Epidermal melanocyte (primary cell): ENCODE data around the gene CD44.

Source experiments
- DNase-seq: peaks from one replicate; pipeline ENCODE4 v3.0.0; 2011; ENCODE audit warnings: low spot score; ENCODE audit not compliant: insufficient read length

Gene CD44

GRCh38 chr11:35112056-35112845 lies 26.7 kb upstream of the CD44 start:
- DNase-seq, result no peak

GRCh38 chr11:35112846-35113105 lies 26.2 kb upstream of the CD44 start:
- DNase-seq, result no peak

GRCh38 chr11:35114906-35115687 lies 23.9 kb upstream of the CD44 start:
- DNase-seq, result no peak

- no peak for DNase-seq
Observed at GRCh38 chr11:35115688-35116030, 23.3 kb upstream of the CD44 start.

- DNase-seq, result no peak
Observed at GRCh38 chr11:35116245-35116644, 22.7 kb upstream of the CD44 start.

GRCh38 chr11:35116762-35117640 lies 22.0 kb upstream of the CD44 start:
- DNase-seq, result no peak

GRCh38 chr11:35118906-35119305 lies 20.1 kb upstream of the CD44 start:
- no peak for DNase-seq

GRCh38 chr11:35121326-35121865 lies 17.6 kb upstream of the CD44 start:
- DNase-seq, result no peak

GRCh38 chr11:35122308-35122707 lies 16.7 kb upstream of the CD44 start:
- no peak for DNase-seq

GRCh38 chr11:35126000-35126878 lies 12.7 kb upstream of the CD44 start:
- DNase-seq, result no peak

- no peak for DNase-seq
Observed at GRCh38 chr11:35126879-35127581, 11.9 kb upstream of the CD44 start.

GRCh38 chr11:35127619-35128018 lies 11.4 kb upstream of the CD44 start:
- DNase-seq, result no peak

GRCh38 chr11:35131094-35131493 lies 7.9 kb upstream of the CD44 start:
- no peak for DNase-seq

- DNase-seq, result no peak
Observed at GRCh38 chr11:35131886-35132285, 7.1 kb upstream of the CD44 start.

GRCh38 chr11:35133656-35134055 lies 5.3 kb upstream of the CD44 start:
- no peak for DNase-seq

GRCh38 chr11:35134403-35135148 lies 4.4 kb upstream of the CD44 start:
- no peak for DNase-seq

GRCh38 chr11:35135222-35135621 lies 3.7 kb upstream of the CD44 start:
- no peak for DNase-seq

- DNase-seq, result no peak
Observed at GRCh38 chr11:35136311-35136710, 2.7 kb upstream of the CD44 start.

- DNase-seq, result no peak
Observed at GRCh38 chr11:35138058-35138457, 913 bp upstream of the CD44 start.

- no peak for DNase-seq
Observed at GRCh38 chr11:35138606-35138942, 397 bp upstream of the CD44 start.
